Transverse colon (tissue), 4 donors: ENCODE data around the gene MYO1A. TPM values are rescaled to one million over a fixed set of nuclear protein-coding genes. Genes with fewer than 3 reads are reported as not detected.

Experiments used
- DNase-seq: peaks from one replicate; pipeline ENCODE4 v3.0.0-alpha.2; 2019
- H3K27ac ChIP-seq, 4 donors: fragments of 200-600 bp; sonication (generic); 2 replicates each; pipeline ENCODE4 v1.5.1; 2016 to 2018; ENCODE audit warnings: inconsistent platforms in 4 of 4
- H3K27me3 ChIP-seq: fragments of 200-600 bp; sonication (generic); 2 replicates; pipeline ENCODE4 v1.5.1; 2017; ENCODE audit warnings: inconsistent platforms
- H3K36me3 ChIP-seq, 4 donors: fragments of 200-600 bp; sonication (generic); 2 replicates each; pipeline ENCODE4 v1.5.1; 2017 to 2019; ENCODE audit warnings: inconsistent platforms in 4 of 4
- H3K4me1 ChIP-seq, 4 donors: fragments of 200-600 bp; sonication (generic); 2 replicates each; pipeline ENCODE4 v1.5.1; 2017 to 2020; ENCODE audit warnings: inconsistent platforms in 4 of 4
- H3K4me3 ChIP-seq, 4 donors: fragments of 200-600 bp; sonication (generic); 1 replicate in 1 of 4; 2 replicates in 3 of 4; pipeline versions ENCODE4 v1.5.1 to v1.6.1; 2017 to 2019; ENCODE audit warnings: inconsistent platforms in 4 of 4
- H3K9me3 ChIP-seq, 2 donors: fragments of 200-600 bp; sonication (generic); 2 replicates each; pipeline ENCODE4 v1.5.1; 2017 to 2019; ENCODE audit warnings: inconsistent platforms in 2 of 2
- EP300 ChIP-seq: sonication (generic); formaldehyde crosslinking; IDR thresholded peaks from one replicate; pipeline ENCODE4 v1.6.1; 2017; ENCODE audit warnings: antibody characterized with exemption, low read depth
- POLR2A ChIP-seq: fragments of 450-650 bp; IDR thresholded peaks from one replicate; pipeline ENCODE4 v1.6.1; 2016; ENCODE audit warnings: antibody characterized with exemption, mild to moderate bottlenecking, moderate library complexity
- POLR2AphosphoS5 ChIP-seq, 3 donors: sonication (generic); formaldehyde crosslinking; IDR thresholded peaks; one replicate each; pipeline ENCODE4 v1.6.1; 2016; ENCODE audit warnings: antibody characterized with exemption in 3 of 3
- WGBS, 2 donors: methylation state at CpG; one replicate each; pipeline ENCODE4 v1.1.5; 2018; ENCODE audit warnings: low coverage in 1 of 2; 5-methylcytosine and 5-hydroxymethylcytosine counted together
- in situ Hi-C, 4 donors: fragments of 200-750 bp; cut with MboI; loops; one replicate each; pipeline versions ENCODE4 v1.15.0 to v1.15.1; 2017; ENCODE audit warnings: low sequenced_read_pairs in 3 of 4, low pct_ligation_motif_present in 1 of 4, low pct_unique_long_range_greater_than_20kb in 1 of 4
- intact Hi-C: fragments of 100-400 bp; cut with DNase I; formaldehyde crosslinking; loops from one replicate; pipeline ENCODE4 v1.15.1; 2023; ENCODE audit warnings: low total_unique reads
- total RNA-seq, 4 donors: library from RNA; depleted of rRNA; stranded (reverse); fragments of >200 nt; gene quantifications; one replicate each; pipeline ENCODE4 v1.1.0, GENCODE V29; 2016
- TF ChIP-seq, protein P1 (sequence below), 5 experiments: fragments of 200-600 bp in 3 of 5; fragments of 450-650 bp in 2 of 5; sonication (generic) in 3 of 5; IDR thresholded peaks; 1 replicate in 2 of 5; 2 replicates in 3 of 5; pipeline ENCODE4 v1.5.1; 2016 to 2017; ENCODE audit warnings: antibody characterized with exemption in 5 of 5, inconsistent platforms in 3 of 5, mild to moderate bottlenecking in 2 of 5, moderate library complexity in 1 of 5

The MYO1A gene
- total RNA-seq, 4 donors from 2014 or later = 118 to 234 (median 184) TPM

DNA sequence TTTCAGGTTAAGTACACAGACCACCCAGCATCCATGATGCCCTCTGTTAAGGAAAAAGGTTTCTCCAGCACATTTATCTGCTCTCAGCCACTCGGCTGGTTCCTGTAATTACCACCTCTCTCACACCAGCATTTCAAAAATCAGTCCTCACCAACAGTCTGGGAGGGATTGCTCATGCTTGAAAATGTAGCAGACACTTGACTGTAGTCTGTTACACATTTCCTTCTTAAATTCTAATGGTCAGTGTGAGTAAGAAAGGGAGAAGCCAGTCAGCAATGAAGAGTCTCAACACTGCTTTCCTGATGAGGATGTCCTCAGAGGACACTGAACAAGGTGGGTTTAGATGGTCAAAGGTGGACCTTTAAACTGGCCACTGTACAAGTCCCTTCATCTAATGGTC is 49.5 kb downstream of the MYO1A start:
- peaks cover 0 to 9% (median 4%) of the 10 kb centered on the region in 4 donors for H3K36me3 ChIP-seq
- peaks cover 6 to 28% (median 15%) of the 10 kb centered on the region in 4 donors for H3K4me1 ChIP-seq
- no peak overlapping the region for H3K4me3 ChIP-seq
- no peaks in the 10 kb centered on the region for H3K9me3 ChIP-seq
- DNase-seq = no peak
- in situ Hi-C loops (loop anchor here in 2 of 4 donors (10.0 kb wide), 2 partner anchors 54 to 64 kb away; partner anchors contain the start of gene MYO1A (in 1 of the 2)), intact Hi-C loops (loop anchor here (10.0 kb wide), 1 partner anchor 184 kb away; no protein-coding TSS in a partner anchor)
- H3K27ac ChIP-seq = no peak overlapping the region
- WGBS, 2 donors = 54 to 67% methylated on average over 1 of the region's 1 CpG
- H3K27me3 ChIP-seq = no peaks in the 10 kb centered on the region
- no peak for TF ChIP-seq EP300
- TF ChIP-seq, protein P1, sequence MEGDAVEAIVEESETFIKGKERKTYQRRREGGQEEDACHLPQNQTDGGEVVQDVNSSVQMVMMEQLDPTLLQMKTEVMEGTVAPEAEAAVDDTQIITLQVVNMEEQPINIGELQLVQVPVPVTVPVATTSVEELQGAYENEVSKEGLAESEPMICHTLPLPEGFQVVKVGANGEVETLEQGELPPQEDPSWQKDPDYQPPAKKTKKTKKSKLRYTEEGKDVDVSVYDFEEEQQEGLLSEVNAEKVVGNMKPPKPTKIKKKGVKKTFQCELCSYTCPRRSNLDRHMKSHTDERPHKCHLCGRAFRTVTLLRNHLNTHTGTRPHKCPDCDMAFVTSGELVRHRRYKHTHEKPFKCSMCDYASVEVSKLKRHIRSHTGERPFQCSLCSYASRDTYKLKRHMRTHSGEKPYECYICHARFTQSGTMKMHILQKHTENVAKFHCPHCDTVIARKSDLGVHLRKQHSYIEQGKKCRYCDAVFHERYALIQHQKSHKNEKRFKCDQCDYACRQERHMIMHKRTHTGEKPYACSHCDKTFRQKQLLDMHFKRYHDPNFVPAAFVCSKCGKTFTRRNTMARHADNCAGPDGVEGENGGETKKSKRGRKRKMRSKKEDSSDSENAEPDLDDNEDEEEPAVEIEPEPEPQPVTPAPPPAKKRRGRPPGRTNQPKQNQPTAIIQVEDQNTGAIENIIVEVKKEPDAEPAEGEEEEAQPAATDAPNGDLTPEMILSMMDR (IDR thresholded peaks at IDR 0.05) = no peak

DNA sequence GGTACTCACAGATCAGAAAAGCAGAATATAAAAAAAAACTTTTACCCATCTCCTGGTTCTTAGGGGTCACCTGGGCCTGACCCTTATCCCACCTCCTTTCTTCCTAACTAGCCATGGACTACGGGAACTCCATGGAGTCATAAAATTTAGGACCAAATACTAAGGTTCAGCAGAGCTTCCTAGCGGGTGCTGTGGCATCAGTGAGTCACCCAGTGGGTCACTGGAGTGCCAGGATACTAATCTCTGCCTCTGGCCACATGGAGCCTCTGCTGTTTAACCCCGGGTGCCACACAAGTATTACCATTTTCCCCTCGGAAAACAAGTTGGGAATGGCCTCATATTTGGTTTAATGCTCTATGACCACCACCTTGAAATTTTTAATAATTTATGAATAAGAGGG is 50.5 kb downstream of the MYO1A start:
- Histone ChIP-seq H3K4me3 (no peak overlapping the region), H3K9me3 (no peaks in the 10 kb centered on the region), H3K36me3 (peaks cover 0 to 9% (median 4%) of the 10 kb centered on the region in 4 donors), H3K27me3 (no peaks in the 10 kb centered on the region), H3K4me1 (peaks cover 6 to 19% (median 10%) of the 10 kb centered on the region in 4 donors), H3K27ac (no peak overlapping the region)
- 81% methylated on average over 4 of the region's 4 CpGs; no CpG with 5 or more reads in 1 of the 2 donors for WGBS, 2 donors
- TF ChIP-seq, protein P1 (IDR thresholded peaks at IDR 0.05) = no peak
- no peak for DNase-seq
- intact Hi-C loops = no loop called here
- in situ Hi-C loops = loop anchor here in 1 of 4 donors (10.0 kb wide), 1 partner anchor 245 kb away; the partner anchor contains the start of gene PRIM1

DNA sequence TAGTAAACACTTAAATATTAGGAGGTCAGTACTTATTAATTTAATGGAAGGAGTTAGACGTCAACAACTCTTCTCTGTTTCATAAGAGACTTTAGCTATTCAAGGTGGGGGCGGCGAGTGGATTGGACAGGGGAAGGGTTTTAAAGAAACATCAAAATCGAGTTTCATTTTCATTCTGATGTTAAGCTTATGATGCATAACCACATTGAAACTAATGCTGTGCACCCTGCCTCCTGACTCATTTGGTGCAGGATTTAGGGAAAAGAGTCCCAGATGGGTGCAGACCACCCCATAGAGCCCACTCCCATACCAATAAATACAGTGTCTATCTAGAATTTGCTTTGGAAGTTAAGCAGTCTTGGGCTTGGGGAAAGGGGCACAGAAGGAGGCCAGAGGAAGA is 50.9 kb downstream of the MYO1A start:
- Histone ChIP-seq H3K27me3 (no peaks in the 10 kb centered on the region), H3K36me3 (peaks cover 0 to 9% (median 4%) of the 10 kb centered on the region in 4 donors), H3K4me3 (no peak overlapping the region), H3K27ac (no peak overlapping the region), H3K4me1 (peaks cover 6 to 19% (median 10%) of the 10 kb centered on the region in 4 donors), H3K9me3 (no peaks in the 10 kb centered on the region)
- no peak for TF ChIP-seq EP300
- no peak for TF ChIP-seq POLR2A
- TF ChIP-seq POLR2AphosphoS5 (IDR thresholded peaks at IDR 0.05) = no peak
- TF ChIP-seq, protein P1 (IDR thresholded peaks at IDR 0.05) = no peak
- peak; percentile 29 for DNase-seq
- in situ Hi-C loops = loop anchor here in 1 of 4 donors (10.0 kb wide), 1 partner anchor 244 kb away; the partner anchor contains the start of gene PRIM1
- intact Hi-C loops = no loop called here
- 49 to 61% methylated on average over 4 of the region's 4 CpGs for WGBS, 2 donors

DNA sequence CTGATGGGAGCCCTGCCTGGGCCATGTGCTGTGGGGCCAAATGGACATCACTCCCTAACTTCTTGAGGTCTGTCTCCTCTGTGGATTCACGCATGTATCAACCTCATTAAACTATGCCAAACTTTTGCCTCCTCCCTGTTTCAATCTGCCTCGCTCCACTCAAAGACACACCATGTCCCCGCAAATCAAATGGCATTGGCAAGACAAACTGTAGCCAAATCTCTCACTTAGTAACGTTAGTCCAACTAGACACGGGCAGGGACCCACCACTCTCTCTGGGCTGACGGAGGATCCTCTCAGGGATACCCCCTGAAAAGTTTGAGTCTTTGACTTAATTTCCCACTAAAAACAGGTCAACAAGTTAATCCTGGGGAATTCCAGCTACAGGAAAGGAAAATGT is 51.6 kb downstream of the MYO1A start:
- in situ Hi-C loops (loop anchor here in 1 of 4 donors (10.0 kb wide), 1 partner anchor 244 kb away; the partner anchor contains the start of gene PRIM1), intact Hi-C loops (no loop called here)
- DNase-seq = no peak
- H3K4me1 ChIP-seq = peaks cover 6 to 19% (median 10%) of the 10 kb centered on the region in 4 donors
- no peaks in the 10 kb centered on the region for H3K27me3 ChIP-seq
- no peak overlapping the region for H3K4me3 ChIP-seq
- 92% methylated on average over 6 of the region's 6 CpGs; no CpG with 5 or more reads in 1 of the 2 donors for WGBS, 2 donors
- no peak overlapping the region for H3K27ac ChIP-seq
- H3K9me3 ChIP-seq = no peaks in the 10 kb centered on the region
- peaks cover 0 to 8% (median 4%) of the 10 kb centered on the region in 4 donors for H3K36me3 ChIP-seq
- TF ChIP-seq POLR2AphosphoS5 (IDR thresholded peaks at IDR 0.05) = no peak
- no peak for TF ChIP-seq EP300
- no peak for TF ChIP-seq POLR2A
- TF ChIP-seq, protein P1 (IDR thresholded peaks at IDR 0.05) = no peak
